Testis (tissue), 3 donors: ENCODE data around the gene PPP1CB. TPM values are rescaled to one million over a fixed set of nuclear protein-coding genes. Genes with fewer than 3 reads are reported as not detected.

Experiments
- DNase-seq: peaks from one replicate; pipeline ENCODE4 v3.0.0-alpha.2; 2019
- H3K27ac ChIP-seq, 2 donors: fragments of 200-600 bp; sonication (generic); one replicate each; pipeline ENCODE4 v1.5.1; 2019
- H3K27me3 ChIP-seq: fragments of 200-600 bp; sonication (generic); one replicate; pipeline ENCODE4 v1.5.1; 2019
- H3K36me3 ChIP-seq: fragments of 200-600 bp; sonication (generic); one replicate; pipeline ENCODE4 v1.5.1; 2017; ENCODE audit warnings: low read depth; ENCODE audit errors: missing control alignments
- H3K4me1 ChIP-seq: fragments of 200-600 bp; sonication (generic); one replicate; pipeline ENCODE4 v1.5.1; 2019
- H3K4me3 ChIP-seq, 2 donors: fragments of 200-600 bp; sonication (generic); one replicate each; pipeline ENCODE4 v1.5.1; 2017 to 2019
- H3K9me3 ChIP-seq: fragments of 200-600 bp; sonication (generic); one replicate; pipeline ENCODE4 v1.5.1; 2017
- POLR2A ChIP-seq: fragments of 450-650 bp; IDR thresholded peaks from one replicate; pipeline ENCODE4 v1.6.1; 2017; ENCODE audit warnings: antibody characterized with exemption, mild to moderate bottlenecking, moderate library complexity
- WGBS, 2 donors: methylation state at CpG; one replicate each; pipeline ENCODE4 v1.1.5; 2018; 5-methylcytosine and 5-hydroxymethylcytosine counted together
- intact Hi-C: fragments of 100-400 bp; cut with DNase I; formaldehyde crosslinking; loops from one replicate; pipeline ENCODE4 v1.15.1; 2023; ENCODE audit warnings: low total_unique reads
- polyA plus RNA-seq: library from polyadenylated mRNA; stranded (reverse); fragments of 350-450 nt; fragmentation: Illumina TruSeq; extraction: RNeasy Lipid Tissue Mini Kit (QIAGEN cat#74804); gene quantifications from one replicate; pipeline ENCODE4 v1.2.3, GENCODE V29; 2014; ENCODE audit warnings: low read depth, low replicate concordance; ENCODE audit not compliant: insufficient read depth
- total RNA-seq, 2 donors: library from RNA; depleted of rRNA; stranded (reverse); fragments of >200 nt; gene quantifications; one replicate each; pipeline ENCODE4 v1.2.3, GENCODE V29; 2016
- TF ChIP-seq, protein P1 (sequence below), 3 experiments: fragments of 450-650 bp in 2 of 3; fragments of 200-600 bp in 1 of 3; sonication (generic) in 1 of 3; IDR thresholded peaks; one replicate each; pipeline ENCODE4 v1.5.1; 2016 to 2019; ENCODE audit warnings: antibody characterized with exemption in 3 of 3, mild to moderate bottlenecking in 2 of 3, moderate library complexity in 1 of 3

PPP1CB gene
- total and polyA plus RNA-seq, 3 donors from 2014 or later, result 84.8 to 204 (median 175) TPM

DNA sequence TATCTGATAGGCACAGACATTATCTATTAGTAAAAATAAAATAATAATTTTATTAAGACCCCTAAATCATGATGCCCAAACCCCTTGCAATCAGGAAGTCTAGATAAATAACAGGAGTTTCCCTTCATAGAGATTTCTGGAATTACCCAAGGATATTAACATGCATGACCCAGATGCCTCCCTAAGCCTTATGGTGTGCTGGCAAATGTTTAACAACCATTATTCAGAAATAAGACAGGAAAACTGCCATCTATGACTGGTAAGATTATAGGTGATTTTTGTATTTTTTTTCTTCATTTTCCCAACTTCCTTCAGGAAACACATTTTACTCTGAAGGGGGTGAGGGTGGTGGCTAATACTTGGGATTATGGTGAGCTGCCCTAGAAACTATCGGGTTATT is 2.7 kb upstream of the PPP1CB start:
- Histone ChIP-seq H3K9me3 (no peaks in the 10 kb centered on the region), H3K27ac (peak overlapping the region; percentile 100), H3K4me1 (peaks cover 54% of the 10 kb centered on the region), H3K4me3 (no peak overlapping the region), H3K27me3 (no peaks in the 10 kb centered on the region), H3K36me3 (no peaks in the 10 kb centered on the region)
- intact Hi-C loops, result no loop called here
- 90 to 94% methylated on average over 1 of the region's 1 CpG for WGBS, 2 donors
- TF ChIP-seq POLR2A, result no peak
- TF ChIP-seq, protein P1, sequence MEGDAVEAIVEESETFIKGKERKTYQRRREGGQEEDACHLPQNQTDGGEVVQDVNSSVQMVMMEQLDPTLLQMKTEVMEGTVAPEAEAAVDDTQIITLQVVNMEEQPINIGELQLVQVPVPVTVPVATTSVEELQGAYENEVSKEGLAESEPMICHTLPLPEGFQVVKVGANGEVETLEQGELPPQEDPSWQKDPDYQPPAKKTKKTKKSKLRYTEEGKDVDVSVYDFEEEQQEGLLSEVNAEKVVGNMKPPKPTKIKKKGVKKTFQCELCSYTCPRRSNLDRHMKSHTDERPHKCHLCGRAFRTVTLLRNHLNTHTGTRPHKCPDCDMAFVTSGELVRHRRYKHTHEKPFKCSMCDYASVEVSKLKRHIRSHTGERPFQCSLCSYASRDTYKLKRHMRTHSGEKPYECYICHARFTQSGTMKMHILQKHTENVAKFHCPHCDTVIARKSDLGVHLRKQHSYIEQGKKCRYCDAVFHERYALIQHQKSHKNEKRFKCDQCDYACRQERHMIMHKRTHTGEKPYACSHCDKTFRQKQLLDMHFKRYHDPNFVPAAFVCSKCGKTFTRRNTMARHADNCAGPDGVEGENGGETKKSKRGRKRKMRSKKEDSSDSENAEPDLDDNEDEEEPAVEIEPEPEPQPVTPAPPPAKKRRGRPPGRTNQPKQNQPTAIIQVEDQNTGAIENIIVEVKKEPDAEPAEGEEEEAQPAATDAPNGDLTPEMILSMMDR (IDR thresholded peaks at IDR 0.05), result no peak
- no peak for DNase-seq

DNA sequence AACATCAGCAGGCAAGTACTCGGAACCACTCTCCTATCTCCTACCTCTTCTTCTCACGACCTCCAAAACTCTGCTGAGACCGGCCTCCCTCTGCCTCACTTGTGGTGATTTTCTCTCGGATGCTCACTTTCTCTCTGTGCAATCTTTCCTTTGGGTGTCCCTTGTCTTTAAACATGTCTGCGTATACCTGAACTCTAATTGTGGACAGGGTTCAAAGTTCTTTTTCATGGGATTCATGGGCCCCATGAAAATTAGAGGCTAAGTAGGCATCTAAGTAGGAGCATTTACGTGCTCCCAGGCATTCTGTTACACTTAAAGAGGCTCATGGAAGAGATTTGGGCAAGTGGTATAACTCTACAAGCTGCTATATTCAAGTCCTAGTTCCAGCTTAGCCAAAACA is 2.1 kb upstream of the PPP1CB start:
- intact Hi-C loops, result no loop called here
- Histone ChIP-seq H3K27me3 (no peaks in the 10 kb centered on the region), H3K36me3 (no peaks in the 10 kb centered on the region), H3K9me3 (no peaks in the 10 kb centered on the region), H3K4me1 (peaks cover 56% of the 10 kb centered on the region), H3K27ac (peak overlapping the region; percentile 100), H3K4me3 (no peak overlapping the region)
- TF ChIP-seq, protein P1 (IDR thresholded peaks at IDR 0.05), result no peak
- TF ChIP-seq POLR2A, result no peak
- DNase-seq, result no peak
- 81 to 87% methylated on average over 6 of the region's 6 CpGs for WGBS, 2 donors

DNA sequence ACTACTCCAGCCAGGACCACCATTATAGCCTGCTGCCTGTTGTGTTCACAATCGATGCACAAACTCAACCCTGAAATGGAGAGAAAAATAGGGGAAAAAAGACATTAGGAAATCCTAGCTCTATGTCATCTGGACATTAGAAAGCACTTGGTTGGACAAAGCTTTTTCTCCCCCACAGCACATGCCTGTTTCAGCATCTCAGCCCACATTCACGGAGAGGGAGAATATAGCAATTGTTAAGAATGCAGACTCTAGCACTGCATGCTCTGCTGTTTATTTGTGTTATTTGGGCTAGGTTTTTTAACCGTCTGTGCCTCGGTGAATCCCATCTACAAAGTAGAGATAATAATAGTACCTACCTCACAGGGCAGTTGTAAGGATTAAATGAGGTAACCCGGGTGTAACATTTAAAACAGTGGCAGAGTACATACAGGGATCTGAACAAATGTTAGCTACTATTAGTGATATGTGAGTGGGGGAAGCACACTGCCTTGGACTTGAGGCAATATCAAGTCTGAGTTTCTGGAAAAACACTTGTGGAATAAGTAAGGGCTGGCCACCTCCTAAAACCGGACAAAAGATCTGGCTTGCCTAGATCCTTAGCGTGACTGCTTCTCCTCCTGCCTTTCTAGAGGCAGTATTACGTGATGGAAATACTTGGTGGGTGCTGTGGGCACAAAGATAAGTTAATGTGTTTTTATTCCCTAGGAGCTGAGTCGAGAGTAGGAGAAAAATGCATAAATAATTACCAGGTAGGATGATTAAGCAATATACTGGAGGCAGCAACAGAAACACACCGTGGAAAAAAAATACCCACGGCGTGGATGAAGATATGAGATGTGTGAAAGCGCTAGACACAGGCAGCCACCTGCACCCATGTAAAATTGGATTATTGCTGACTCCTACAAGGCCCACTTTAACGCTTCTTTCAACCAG is 1.0 kb upstream of the PPP1CB start:
- TF ChIP-seq, protein P1 (IDR thresholded peaks at IDR 0.05), result no peak
- no peak for TF ChIP-seq POLR2A
- DNase-seq, result no peak
- WGBS, 2 donors, result 9 to 12% methylated on average over 14 of the region's 14 CpGs
- no peaks in the 10 kb centered on the region for H3K27me3 ChIP-seq
- peaks cover 57% of the 10 kb centered on the region for H3K4me1 ChIP-seq
- H3K9me3 ChIP-seq, result no peaks in the 10 kb centered on the region
- H3K36me3 ChIP-seq, result no peaks in the 10 kb centered on the region
- H3K4me3 ChIP-seq, result peak overlapping the region; percentile 99 to 100
- H3K27ac ChIP-seq, result peak overlapping the region; percentile 100
- intact Hi-C loops, result loop anchor here (5.0 to 10.0 kb wide), 3 partner anchors 88 to 156 kb away; no protein-coding TSS in a partner anchor

DNA sequence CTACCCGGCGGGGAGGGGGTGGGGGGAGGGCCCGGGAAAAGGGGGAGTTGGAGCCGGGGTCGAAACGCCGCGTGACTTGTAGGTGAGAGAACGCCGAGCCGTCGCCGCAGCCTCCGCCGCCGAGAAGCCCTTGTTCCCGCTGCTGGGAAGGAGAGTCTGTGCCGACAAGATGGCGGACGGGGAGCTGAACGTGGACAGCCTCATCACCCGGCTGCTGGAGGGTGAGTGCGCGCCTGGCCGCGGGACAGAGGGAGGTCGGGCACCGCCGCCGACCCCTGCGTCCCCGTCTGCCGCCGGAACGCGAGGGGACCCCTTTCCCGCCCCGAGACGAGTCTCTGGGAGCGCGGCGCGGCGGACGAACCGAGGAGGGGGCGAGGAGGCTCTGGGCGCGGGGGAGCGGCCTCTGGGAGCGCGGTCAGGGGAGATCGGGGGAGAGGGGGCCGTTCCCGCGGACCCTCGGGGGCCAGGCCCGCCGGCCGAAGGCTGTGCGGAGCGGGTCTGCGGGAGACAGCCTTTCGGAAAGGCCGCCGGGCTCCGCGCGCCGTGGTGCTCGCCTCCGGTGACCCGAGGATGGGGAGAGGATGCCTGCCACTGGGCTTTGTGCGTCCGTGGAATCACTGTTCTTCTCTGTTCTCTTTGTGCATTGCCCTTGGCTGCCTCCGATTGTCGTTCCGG is 463 bp downstream of the PPP1CB start:
- Histone ChIP-seq H3K4me1 (peaks cover 57% of the 10 kb centered on the region), H3K27me3 (no peaks in the 10 kb centered on the region), H3K27ac (peak overlapping the region; percentile 100), H3K36me3 (no peaks in the 10 kb centered on the region), H3K9me3 (no peaks in the 10 kb centered on the region), H3K4me3 (peak overlapping the region; percentile 99 to 100)
- TF ChIP-seq, protein P1 (IDR thresholded peaks at IDR 0.05), result no peak
- no peak for TF ChIP-seq POLR2A
- 0 to 1% methylated on average over 5 to 68 of the region's 78 CpGs for WGBS, 2 donors
- no peak for DNase-seq
- intact Hi-C loops, result loop anchor here (5.0 to 10.0 kb wide), 3 partner anchors 90 to 157 kb away; no protein-coding TSS in a partner anchor
